Kidney (tissue), 14 donors: ENCODE measurements around the gene RMI2. TPM values are rescaled to one million over a fixed set of nuclear protein-coding genes. Genes with fewer than 3 reads are reported as not detected.

ENCODE experiments used
- DNase-seq, 5 donors: peaks; one replicate each; pipeline ENCODE4 v3.0.0-alpha.2; 2013 to 2020
- FAIRE-seq: peaks from 2 replicates; lab custom pipeline; 2012; peaks lifted over from hg19 to GRCh38; lab: Jason Lieb, UNC
- H3K27ac ChIP-seq, 2 donors: one replicate each; pipeline ENCODE4 v1.7.0; 2013; ENCODE audit warnings: low read depth in 2 of 2, low read length in 2 of 2, inconsistent platforms in 1 of 2
- H3K27me3 ChIP-seq: one replicate; pipeline ENCODE4 v1.7.1; 2013; ENCODE audit warnings: low read length, inconsistent platforms; ENCODE audit not compliant: control insufficient read depth, insufficient read depth
- H3K36me3 ChIP-seq, 3 donors: one replicate each; pipeline versions ENCODE4 v1.7.0 to v1.7.1; 2013; ENCODE audit warnings: low read length in 3 of 3, control low read depth in 1 of 3, inconsistent platforms in 1 of 3; ENCODE audit not compliant: insufficient read depth in 3 of 3, control insufficient read depth in 2 of 3
- H3K4me1 ChIP-seq, 3 donors: one replicate each; pipeline versions ENCODE4 v1.7.0 to v1.7.1; 2013; ENCODE audit warnings: low read length in 3 of 3, inconsistent platforms in 1 of 3, low read depth in 1 of 3; ENCODE audit not compliant: control insufficient read depth in 2 of 3, insufficient read depth in 2 of 3
- H3K4me3 ChIP-seq, 3 donors: one replicate each; pipeline versions ENCODE4 v1.7.0 to v1.8.1; 2013; ENCODE audit warnings: low read length in 3 of 3, control low read depth in 1 of 3, inconsistent platforms in 1 of 3
- H3K9ac ChIP-seq, 3 donors: one replicate each; pipeline versions ENCODE4 v1.7.0 to v1.7.1; 2013; ENCODE audit warnings: low read length in 3 of 3, control low read depth in 1 of 3, inconsistent platforms in 1 of 3
- H3K9me3 ChIP-seq, 3 donors: one replicate each; pipeline versions ENCODE4 v1.7.0 to v1.7.1; 2013; ENCODE audit warnings: low read length in 3 of 3, control low read depth in 1 of 3, inconsistent platforms in 1 of 3; ENCODE audit not compliant: control insufficient read depth in 2 of 3, insufficient read depth in 1 of 3
- intact Hi-C: fragments of 100-400 bp; cut with DNase I; formaldehyde crosslinking; loops from one replicate; pipeline ENCODE4 v1.11.1; 2022
- polyA plus RNA-seq: library from polyadenylated mRNA; stranded (reverse); fragments of 350-450 nt; fragmentation: Illumina TruSeq; extraction: RNeasy Lipid Tissue Mini Kit (QIAGEN cat#74804); gene quantifications from one replicate; pipeline ENCODE4 v1.2.3, GENCODE V29; 2014; ENCODE audit warnings: low read depth, low replicate concordance; ENCODE audit not compliant: insufficient read depth
- total RNA-seq: library from RNA; stranded (reverse); fragmentation: NEBNext Ultra II Directional; extraction: Animal tissue kit (Norgen Biotek cat#: 25700); gene quantifications from one replicate; pipeline ENCODE4 v1.2.1, GENCODE V29; 2021
- TF ChIP-seq, protein P1 (sequence below): IDR thresholded peaks from 3 replicates; pipeline ENCODE4 v1.5.1; 2012; ENCODE audit warnings: mild to moderate bottlenecking, moderate library complexity, borderline replicate concordance; ENCODE audit not compliant: insufficient read depth; ENCODE audit errors: extremely low read depth
- donor health status: control.
- donor health status: control.
- donor health status: control.
- donor health status: control.
- donor health status: control.
- donor health status: DM: yes; HTN: yes; CAD: no.
- donor health status: Normal renal cell carcinoma (clear cell type).

Gene RMI2
- total and polyA plus RNA-seq, 2 donors from 2014 or later: 4.6 to 5.2 TPM

DNA sequence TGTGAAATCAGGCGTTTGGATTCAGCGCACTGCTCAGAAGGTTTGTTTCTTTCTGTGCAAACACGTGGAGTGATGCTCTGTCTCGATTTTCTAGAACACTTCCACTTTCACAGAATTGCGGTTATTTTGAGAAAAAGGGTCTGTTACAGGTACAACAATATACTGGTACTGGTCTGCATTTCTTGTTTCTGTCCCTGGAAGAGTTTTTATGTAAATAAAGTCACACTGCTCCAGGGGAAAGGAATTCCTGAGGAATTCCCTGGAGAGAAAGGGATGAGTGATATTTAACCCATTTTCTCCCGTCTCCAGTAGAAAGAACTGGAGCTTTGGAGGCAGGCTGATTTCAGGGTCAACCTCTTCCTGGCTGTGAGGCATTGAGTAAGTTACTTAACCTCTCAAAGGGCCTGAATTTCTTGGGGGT, 16.2 kb upstream of the RMI2 start:
- TF ChIP-seq, protein P1, sequence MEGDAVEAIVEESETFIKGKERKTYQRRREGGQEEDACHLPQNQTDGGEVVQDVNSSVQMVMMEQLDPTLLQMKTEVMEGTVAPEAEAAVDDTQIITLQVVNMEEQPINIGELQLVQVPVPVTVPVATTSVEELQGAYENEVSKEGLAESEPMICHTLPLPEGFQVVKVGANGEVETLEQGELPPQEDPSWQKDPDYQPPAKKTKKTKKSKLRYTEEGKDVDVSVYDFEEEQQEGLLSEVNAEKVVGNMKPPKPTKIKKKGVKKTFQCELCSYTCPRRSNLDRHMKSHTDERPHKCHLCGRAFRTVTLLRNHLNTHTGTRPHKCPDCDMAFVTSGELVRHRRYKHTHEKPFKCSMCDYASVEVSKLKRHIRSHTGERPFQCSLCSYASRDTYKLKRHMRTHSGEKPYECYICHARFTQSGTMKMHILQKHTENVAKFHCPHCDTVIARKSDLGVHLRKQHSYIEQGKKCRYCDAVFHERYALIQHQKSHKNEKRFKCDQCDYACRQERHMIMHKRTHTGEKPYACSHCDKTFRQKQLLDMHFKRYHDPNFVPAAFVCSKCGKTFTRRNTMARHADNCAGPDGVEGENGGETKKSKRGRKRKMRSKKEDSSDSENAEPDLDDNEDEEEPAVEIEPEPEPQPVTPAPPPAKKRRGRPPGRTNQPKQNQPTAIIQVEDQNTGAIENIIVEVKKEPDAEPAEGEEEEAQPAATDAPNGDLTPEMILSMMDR: no peak
- H3K4me1 ChIP-seq: peaks cover 0 to 11% (median 0%) of the 10 kb centered on the region in 3 donors
- H3K27me3 ChIP-seq: no peaks in the 10 kb centered on the region
- intact Hi-C loops: no loop called here
- peak in 2 of 5 donors; percentile 51 to 63 for DNase-seq
- FAIRE-seq: no peak
- H3K36me3 ChIP-seq: no peaks in the 10 kb centered on the region
- H3K27ac ChIP-seq: no peak overlapping the region
- H3K4me3 ChIP-seq: peak overlapping the region in 1 of 3 donors; percentile 2
- no peak overlapping the region for H3K9ac ChIP-seq
- no peaks in the 10 kb centered on the region for H3K9me3 ChIP-seq

DNA sequence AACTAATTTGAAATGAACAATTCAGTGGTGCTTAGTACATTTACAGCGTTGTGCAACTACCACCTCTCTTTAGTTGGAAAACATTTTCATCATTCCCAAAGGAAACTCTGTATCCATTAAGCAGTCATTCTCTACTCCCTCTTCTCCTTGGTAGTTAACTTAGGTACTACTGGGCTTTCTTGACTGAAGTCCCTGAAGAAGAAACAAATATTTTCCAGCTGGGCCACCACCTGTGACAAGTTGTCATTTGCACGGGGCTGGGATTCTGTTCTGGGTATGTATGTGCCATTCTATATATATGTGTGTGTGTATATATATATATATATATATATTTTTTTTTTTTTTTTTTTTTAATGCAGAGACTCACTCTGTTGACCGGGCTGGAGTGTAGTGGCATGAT, 15.4 kb upstream of the RMI2 start:
- no peak for DNase-seq
- TF ChIP-seq, protein P1: no peak
- intact Hi-C loops: no loop called here

DNA sequence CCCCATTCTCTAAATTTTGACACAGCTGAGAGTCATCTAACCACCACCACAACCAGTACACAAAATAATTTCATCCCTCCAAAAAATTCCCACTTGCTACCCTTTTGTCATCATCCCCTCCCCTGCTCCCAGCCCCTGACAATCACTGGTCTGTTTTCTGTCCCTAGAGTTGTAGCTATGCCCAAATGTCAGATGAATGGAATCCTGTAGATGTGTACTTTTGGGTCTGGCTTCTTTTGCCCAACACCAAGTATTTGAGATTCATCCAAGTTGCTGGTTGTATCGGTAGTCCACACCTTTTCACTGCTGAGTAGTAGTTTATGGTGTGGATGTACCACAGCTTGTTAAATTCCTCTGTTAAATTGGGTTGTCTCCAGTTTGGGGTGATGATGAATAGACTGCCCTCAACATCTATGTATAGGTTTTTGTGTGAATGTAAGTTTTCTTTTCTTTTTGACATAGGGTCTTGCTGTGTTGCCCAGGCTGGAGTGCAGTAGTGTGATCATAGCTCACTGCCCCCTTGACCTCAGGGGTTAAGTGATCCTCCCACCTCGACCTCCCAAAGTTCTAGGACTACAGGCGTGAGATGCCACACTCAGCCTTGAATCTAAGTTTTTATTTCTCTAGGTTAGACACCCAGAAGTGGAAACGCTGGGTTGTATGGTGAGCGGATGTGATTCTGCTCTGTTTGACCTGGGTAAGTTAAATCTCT, 14.6 kb upstream of the RMI2 start:
- H3K9ac ChIP-seq: no peak overlapping the region
- H3K27ac ChIP-seq: no peak overlapping the region
- intact Hi-C loops: no loop called here
- peaks cover 0 to 11% (median 0%) of the 10 kb centered on the region in 3 donors for H3K4me1 ChIP-seq
- no peak overlapping the region for H3K4me3 ChIP-seq
- TF ChIP-seq, protein P1: no peak
- no peak for DNase-seq
- H3K36me3 ChIP-seq: no peaks in the 10 kb centered on the region
- no peaks in the 10 kb centered on the region for H3K9me3 ChIP-seq
- H3K27me3 ChIP-seq: no peaks in the 10 kb centered on the region
- FAIRE-seq: no peak

More for the DNA sequence above, 15.4 kb upstream of the RMI2 start:
- peaks cover 0 to 11% (median 0%) of the 10 kb centered on the region in 3 donors for H3K4me1 ChIP-seq
- no peaks in the 10 kb centered on the region for H3K36me3 ChIP-seq
- no peak overlapping the region for H3K9ac ChIP-seq
- no peak overlapping the region for H3K27ac ChIP-seq
- no peak overlapping the region for H3K4me3 ChIP-seq
- H3K9me3 ChIP-seq: no peaks in the 10 kb centered on the region
- FAIRE-seq: no peak
- no peaks in the 10 kb centered on the region for H3K27me3 ChIP-seq
